T follicular helper cell (primary cell): Measurements from ENCODE around the gene P2RX2.

ENCODE experiments used
- DNase-seq: peaks from one replicate; pipeline ENCODE4 v3.0.0-alpha.2; 2020; ENCODE audit warnings: low read depth

Gene P2RX2

GRCh38 chr12:132620113-132620898 is 1.7 kb downstream of the P2RX2 start:
- DNase-seq: no peak

- DNase-seq: no peak
These were observed 2.5 kb downstream of the P2RX2 start for GRCh38 chr12:132620899-132621656.

GRCh38 chr12:132621657-132622435 is 3.3 kb downstream of the P2RX2 start:
- no peak for DNase-seq

- no peak for DNase-seq
These were observed 4.0 kb downstream of the P2RX2 start for GRCh38 chr12:132622437-132623071.

GRCh38 chr12:132623072-132623869 is 4.7 kb downstream of the P2RX2 start:
- no peak for DNase-seq

- no peak for DNase-seq
These were observed 5.7 kb downstream of the P2RX2 start for GRCh38 chr12:132624186-132624855.

GRCh38 chr12:132624910-132625630 is 6.5 kb downstream of the P2RX2 start:
- no peak for DNase-seq

- no peak for DNase-seq
These were observed 7.3 kb downstream of the P2RX2 start for GRCh38 chr12:132625731-132626430.

- no peak for DNase-seq
These were observed 10.8 kb downstream of the P2RX2 start for GRCh38 chr12:132629330-132629729.

GRCh38 chr12:132630672-132631071 is 12.1 kb downstream of the P2RX2 start:
- DNase-seq: no peak

GRCh38 chr12:132631666-132632065 is 13.1 kb downstream of the P2RX2 start:
- no peak for DNase-seq

- no peak for DNase-seq
These were observed 14.1 kb downstream of the P2RX2 start for GRCh38 chr12:132632521-132633228.

GRCh38 chr12:132633398-132633797 is 14.8 kb downstream of the P2RX2 start:
- no peak for DNase-seq

GRCh38 chr12:132633901-132634300 is 15.3 kb downstream of the P2RX2 start:
- DNase-seq: no peak

- no peak for DNase-seq
These were observed 15.9 kb downstream of the P2RX2 start for GRCh38 chr12:132634411-132634990.

- DNase-seq: no peak
These were observed 16.7 kb downstream of the P2RX2 start for GRCh38 chr12:132635076-132635955.

GRCh38 chr12:132637811-132638210 is 19.2 kb downstream of the P2RX2 start:
- no peak for DNase-seq
